Heart left ventricle (tissue), 13 donors: Measurements from ENCODE around the gene LAMB1.

Experiments used
- CTCF ChIP-seq, 12 donors: fragments of 200-600 bp; sonication (generic) in 4 of 12; IDR thresholded peaks; one replicate each; pipeline versions ENCODE4 v1.5.0 to v1.8.0; 2018 to 2022; ENCODE audit warnings: antibody characterized with exemption in 12 of 12, mild to moderate bottlenecking in 5 of 12
- POLR2A ChIP-seq, 2 donors: fragments of 450-650 bp; IDR thresholded peaks; one replicate each; pipeline ENCODE4 v1.6.1; 2017; ENCODE audit warnings: antibody characterized with exemption in 2 of 2, mild to moderate bottlenecking in 2 of 2, moderate library complexity in 2 of 2
- donor health status: ischemic (EF 13 %, LVEDD 7.1; RV severe dilation, severe dysfunction).
- donor health status: DM: no; HTN: yes; CAD: no.
- donor health status: DM: no; HTN: no; CAD: no.
- donor health status: ischemic (EF 25% LVEDD 6.9; RV normal size, moderate dysfunction).
- donor health status: ischemic (EF 25% LVEDD 5.7; RV mildly dilated, moderate dysfunction).
- donor health status: ischemic (EF 35%, LVEDD 5.7; RV mildly dilated, moderate dysfunction).
- donor health status: nonischemic (EF 11% LVEDD 7.7; RV severe dilation, severe dysfunction).
- donor health status: DM: yes; HTN: yes; CAD: no.
- donor health status: PGD.
- donor health status: ischemic (EF 29% LVEDD 5.4; RV normal size, mild dysfunction).
- donor health status: nonischemic (EF 23%, LVEDD 6.1; RV moderate dilation, normal function).

GRCh38 chr7:107884066-107884818, 118.7 kb downstream of the LAMB1 start:
- TF ChIP-seq POLR2A (IDR thresholded peaks at IDR 0.05), result no peak
- TF ChIP-seq CTCF (IDR thresholded peaks at IDR 0.05), result no peak
